K562 (cell line): ENCODE measurements around the gene MAML1. TPM values are rescaled to one million over a fixed set of nuclear protein-coding genes. Genes with fewer than 3 reads are reported as not detected.
A peak's percentile ranks its signal among the peaks of the same experiment; 100 is the strongest.

ENCODE experiments used
- CHD7 ChIP-seq: fragments of 200-600 bp; sonication (generic); IDR thresholded peaks from one replicate; pipeline ENCODE4 v1.6.1; 2012; ENCODE audit warnings: mild to moderate bottlenecking, low read depth, low read length, inconsistent platforms
- ELK3 ChIP-seq: fragments of 450-650 bp; formaldehyde crosslinking; IDR thresholded peaks from 2 replicates; pipeline ENCODE4 v1.4.0; 2020; ENCODE audit warnings: mild to moderate bottlenecking
- EZH2 ChIP-seq: IDR thresholded peaks from 2 replicates; pipeline ENCODE4 v1.6.1; 2012; ENCODE audit warnings: low read depth, mild to moderate bottlenecking, inconsistent platforms, low read length, borderline replicate concordance
- IFI16 ChIP-seq: fragments of 250-450 bp; sonication (Bioruptor Pico); IDR thresholded peaks from 2 replicates; pipeline ENCODE4 v2.1.2; 2022; ENCODE audit warnings: mild to moderate bottlenecking, inconsistent platforms
- KDM5B ChIP-seq: fragments of 200-600 bp; sonication (generic); IDR thresholded peaks from 2 replicates; pipeline ENCODE4 v1.6.1; 2012; ENCODE audit warnings: low read depth, mild to moderate bottlenecking, moderate library complexity, low read length, control low read depth, inconsistent platforms; ENCODE audit not compliant: insufficient replicate concordance
- LCOR ChIP-seq: sonication (generic); formaldehyde crosslinking; IDR thresholded peaks from 2 replicates; pipeline ENCODE4 v1.8.0; 2022; ENCODE audit warnings: mild to moderate bottlenecking, missing genetic modification reagents
- POU5F1 ChIP-seq: fragments of 150-350 bp; IDR thresholded peaks from 2 replicates; pipeline ENCODE4 v1.6.1; 2014; ENCODE audit warnings: borderline replicate concordance, low read length, low read depth, mild to moderate bottlenecking; ENCODE audit not compliant: partially characterized antibody
- SMARCE1 ChIP-seq: fragments of 450-650 bp; IDR thresholded peaks from 2 replicates; pipeline ENCODE4 v1.7.1; 2016; ENCODE audit warnings: mild to moderate bottlenecking
- SRSF1 ChIP-seq: fragments of 200-400 bp; formaldehyde crosslinking; IDR thresholded peaks from 2 replicates; pipeline ENCODE4 v1.6.1; 2017; ENCODE audit warnings: mild to moderate bottlenecking, low read depth, low read length, moderate library complexity
- SRSF9 ChIP-seq: fragments of 200-400 bp; formaldehyde crosslinking; IDR thresholded peaks from 2 replicates; pipeline ENCODE4 v1.6.1; 2017; ENCODE audit warnings: low read depth, low read length, borderline replicate concordance
- USF2 ChIP-seq: sonication (generic); formaldehyde crosslinking; IDR thresholded peaks from 2 replicates; pipeline ENCODE4 v1.5.0; 2020; ENCODE audit warnings: missing genetic modification reagents
- ZNF41 ChIP-seq: fragments of 250-450 bp; sonication (Bioruptor Pico); conservative IDR thresholded peaks from 2 replicates; pipeline ENCODE4 v1.4.0; 2020; ENCODE audit warnings: mild to moderate bottlenecking
- ZNF511 ChIP-seq: sonication (generic); formaldehyde crosslinking; IDR thresholded peaks from 2 replicates; pipeline ENCODE4 v1.8.0; 2022; ENCODE audit warnings: mild to moderate bottlenecking, missing genetic modification reagents
- polyA plus RNA-seq, 8 experiments: library from polyadenylated mRNA; depleted of rRNA in 4 of 8; stranded (reverse) in 5 of 8; unstranded in 3 of 8; fragments of >200 nt; fragmentation: Nextera tagmentation in 2 of 8; fragmentation: Illumina TruSeq in 1 of 8; extraction: Ambion mirVana in 2 of 8; extraction: Trizol in 1 of 8; gene quantifications; 2 replicates each; pipeline versions ENCODE4 v1.2.1 to v1.2.3, GENCODE V29; 2011 to 2014; ENCODE audit warnings: inconsistent platforms in 1 of 8, missing spikeins in 1 of 8
- total RNA-seq, 7 experiments: library from RNA; depleted of rRNA in 6 of 7; stranded (reverse); fragments of >200 nt in 6 of 7; fragmentation: Illumina TruSeq in 2 of 7; extraction: Trizol in 2 of 7; gene quantifications; 2 replicates each; pipeline versions ENCODE4 v1.2.1 to v1.2.3, GENCODE V29; 2011 to 2021; ENCODE audit warnings: low replicate concordance in 1 of 7

MAML1 gene
- total and polyA plus RNA-seq, 9 of the 15 experiments (the other 6 are each of a cell fraction or from before 2014, with no cell fraction given), result 0.32 to 18.4 (median 7.0) TPM

- TF ChIP-seq CHD7, result no peak
- no peak for TF ChIP-seq POU5F1
- TF ChIP-seq IFI16 (CRISPR knock-in tag), result no peak
- TF ChIP-seq ZNF41 (CRISPR knock-in tag), result no peak
- TF ChIP-seq SRSF1, result no peak
- TF ChIP-seq SRSF9, result no peak
- no peak for TF ChIP-seq ELK3 (CRISPR knock-in tag)
- no peak for TF ChIP-seq EZH2
- TF ChIP-seq KDM5B, result peak; percentile 4
- TF ChIP-seq SMARCE1, result 0 out of 2 replicates have a peak, but pooled peaks have one; percentile 17
- TF ChIP-seq USF2, result no peak
- TF ChIP-seq LCOR (CRISPR knock-in tag), result 0 out of 2 replicates have a peak, but pooled peaks have one; percentile 31
- peak; percentile 22; the same call in 1 of the 2 replicates for TF ChIP-seq ZNF511 (CRISPR knock-in tag)
Measured at GRCh38 chr5:179732918-179733771, 523 bp downstream of the MAML1 start (continued).
